GM19463 (cell line): ENCODE results near the gene KIAA0825.
A peak's percentile ranks its signal among the peaks of the same experiment; 100 is the strongest.
"Not testable (repeated sequence)": the region's sequence is repeated elsewhere in the genome, so short reads cannot be mapped to it uniquely, and the experiment has no call there.

Experiments
- ATAC-seq: cut with Tn5 transposase; IDR thresholded peaks from one replicate; pipeline ENCODE4 v1.9.1; 2021; ENCODE audit warnings: mild to moderate bottlenecking, moderate library complexity; ENCODE audit not compliant: unreplicated experiment

KIAA0825 gene

GRCh38 chr5:94595281-94595840 lies 23.0 kb downstream of the KIAA0825 start:
- no peak for ATAC-seq

- ATAC-seq, result peak; percentile 68
These were observed 40.7 kb downstream of the KIAA0825 start for GRCh38 chr5:94577466-94578245.

GRCh38 chr5:94575196-94575595 lies 43.2 kb downstream of the KIAA0825 start:
- no peak for ATAC-seq

GRCh38 chr5:94573349-94573748 lies 45.1 kb downstream of the KIAA0825 start:
- ATAC-seq, result not testable (repeated sequence)

GRCh38 chr5:94571415-94571814 lies 47.0 kb downstream of the KIAA0825 start:
- ATAC-seq, result no peak

GRCh38 chr5:94564812-94565211 lies 53.6 kb downstream of the KIAA0825 start:
- ATAC-seq, result no peak

- no peak for ATAC-seq
These were observed 56.0 kb downstream of the KIAA0825 start for GRCh38 chr5:94562327-94562971.

GRCh38 chr5:94558028-94558427 lies 60.4 kb downstream of the KIAA0825 start:
- no peak for ATAC-seq

- ATAC-seq, result no peak
These were observed 66.5 kb downstream of the KIAA0825 start for GRCh38 chr5:94551858-94552257.

GRCh38 chr5:94545870-94546625 lies 72.4 kb downstream of the KIAA0825 start:
- no peak for ATAC-seq

GRCh38 chr5:94544875-94545547 lies 73.4 kb downstream of the KIAA0825 start:
- no peak for ATAC-seq

- no peak for ATAC-seq
These were observed 74.3 kb downstream of the KIAA0825 start for GRCh38 chr5:94544031-94544650.

- no peak for ATAC-seq
These were observed 77.4 kb downstream of the KIAA0825 start for GRCh38 chr5:94540856-94541494.

GRCh38 chr5:94538260-94538659 lies 80.1 kb downstream of the KIAA0825 start:
- no peak for ATAC-seq

GRCh38 chr5:94526706-94527105 lies 91.7 kb downstream of the KIAA0825 start:
- no peak for ATAC-seq

GRCh38 chr5:94524841-94525697 lies 93.3 kb downstream of the KIAA0825 start:
- ATAC-seq, result peak; percentile 73

GRCh38 chr5:94523018-94523417 lies 95.4 kb downstream of the KIAA0825 start:
- no peak for ATAC-seq

GRCh38 chr5:94522117-94522516 lies 96.3 kb downstream of the KIAA0825 start:
- ATAC-seq, result no peak
